HG03575 (cell line): ENCODE results near the gene EMID1.
"Not testable (repeated sequence)": the region's sequence is repeated elsewhere in the genome, so short reads cannot be mapped to it uniquely, and the experiment has no call there.

Experiments used
- ATAC-seq: cut with Tn5 transposase; IDR thresholded peaks from one replicate; pipeline ENCODE4 v1.9.1; 2021; ENCODE audit not compliant: unreplicated experiment, insufficient number of reproducible peaks, low FRiP score; ENCODE audit errors: extremely low read depth

EMID1 gene

DNA sequence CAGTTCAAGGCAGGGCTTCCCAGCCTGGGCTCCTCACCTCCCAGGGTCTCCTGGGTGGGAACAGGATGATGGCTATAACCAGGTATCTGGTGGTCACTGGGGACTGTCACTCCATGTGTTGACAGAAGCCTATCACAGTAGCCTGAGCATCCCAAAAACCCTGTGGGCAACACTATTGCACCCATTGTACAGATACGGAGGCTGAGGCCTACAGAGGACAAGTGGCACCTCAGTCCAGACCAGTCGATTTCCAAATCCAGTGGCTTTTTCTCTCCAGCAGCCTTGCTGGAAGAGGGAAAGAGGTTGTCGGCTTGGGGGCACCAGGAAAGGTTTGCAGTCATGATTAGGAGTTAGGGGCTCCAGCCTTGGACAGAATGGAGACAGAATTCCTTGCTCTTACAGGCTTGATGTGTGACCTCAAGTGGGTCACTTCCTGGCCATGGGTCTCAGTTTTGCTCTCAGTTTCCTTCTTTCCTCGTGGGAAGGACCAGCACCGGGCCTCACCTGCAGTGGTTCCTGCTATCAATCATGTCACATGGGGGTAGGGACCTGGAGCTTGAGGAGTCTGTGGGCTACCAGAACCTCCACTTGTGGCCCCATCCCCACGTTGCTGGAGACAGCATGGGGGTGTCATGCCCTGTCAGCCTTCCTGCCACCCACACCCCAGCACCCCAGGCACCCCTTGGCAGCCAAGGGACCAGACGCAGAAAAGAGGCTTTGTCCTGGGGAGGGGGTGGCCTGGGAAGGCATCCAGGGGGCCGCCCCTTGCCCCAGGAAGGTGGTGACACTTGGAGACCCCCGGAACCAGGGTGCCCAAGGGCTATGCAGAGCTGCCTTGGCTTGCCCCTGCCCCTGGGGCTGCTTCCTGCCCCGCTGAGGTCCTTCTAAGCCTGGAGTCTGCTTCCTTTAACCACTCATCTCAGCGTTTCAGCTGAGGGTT lies 2.1 kb downstream of the EMID1 start:
- no peak for ATAC-seq

DNA sequence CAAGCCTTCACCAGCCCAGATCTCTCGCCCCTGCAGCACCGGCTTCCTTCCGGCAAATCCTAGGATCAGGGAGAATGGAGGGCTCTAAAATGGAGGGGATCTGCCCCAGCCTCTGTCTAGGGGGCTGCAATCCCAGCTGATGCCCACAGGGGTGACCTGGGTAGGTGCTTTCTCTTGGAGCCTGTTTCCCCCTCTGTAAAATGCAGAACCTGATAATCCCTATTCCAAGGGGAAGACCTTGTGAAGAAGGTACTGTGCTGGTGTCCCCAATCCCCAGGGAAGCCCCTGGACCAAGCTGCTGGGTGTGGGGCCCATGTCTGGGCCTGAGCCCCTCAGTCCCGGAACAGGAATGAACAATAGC lies 2.8 kb downstream of the EMID1 start:
- no peak for ATAC-seq

DNA sequence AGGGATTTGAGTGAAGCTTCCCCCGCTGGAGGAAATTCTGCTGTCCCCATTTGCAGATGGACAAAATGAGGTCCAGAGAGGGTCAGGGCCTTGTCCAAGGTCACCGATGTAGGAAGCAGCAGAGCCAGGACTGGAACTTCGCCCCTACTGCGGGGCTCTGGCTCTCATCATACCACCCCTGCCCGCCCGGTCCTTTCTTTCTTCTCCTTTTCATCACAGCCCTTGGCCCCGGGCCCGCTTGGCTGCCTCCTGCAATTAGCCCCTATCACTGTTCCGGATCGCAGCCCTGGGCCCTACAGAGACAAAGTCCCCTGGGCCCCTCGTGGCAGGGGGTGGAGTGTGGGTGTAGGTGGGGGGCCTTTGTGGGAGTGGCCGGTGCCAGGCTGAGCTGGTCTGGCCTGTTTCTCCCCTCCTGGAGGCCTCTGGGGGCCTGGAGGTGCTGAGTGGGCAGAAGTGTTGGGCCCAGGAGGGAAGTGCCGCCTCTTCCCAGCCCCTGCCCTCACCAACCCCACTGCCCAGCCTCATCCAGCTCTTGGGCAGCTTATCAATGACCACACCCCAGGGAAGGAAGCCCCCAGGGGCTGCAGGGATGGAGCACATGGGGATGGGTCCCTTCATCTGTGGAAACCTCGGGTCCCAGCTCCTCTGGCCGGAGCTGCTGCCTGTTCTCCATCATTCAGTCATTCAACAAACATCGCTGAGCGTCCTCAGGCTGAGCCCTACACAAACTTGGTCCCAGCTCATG lies 3.4 kb downstream of the EMID1 start:
- no peak for ATAC-seq

DNA sequence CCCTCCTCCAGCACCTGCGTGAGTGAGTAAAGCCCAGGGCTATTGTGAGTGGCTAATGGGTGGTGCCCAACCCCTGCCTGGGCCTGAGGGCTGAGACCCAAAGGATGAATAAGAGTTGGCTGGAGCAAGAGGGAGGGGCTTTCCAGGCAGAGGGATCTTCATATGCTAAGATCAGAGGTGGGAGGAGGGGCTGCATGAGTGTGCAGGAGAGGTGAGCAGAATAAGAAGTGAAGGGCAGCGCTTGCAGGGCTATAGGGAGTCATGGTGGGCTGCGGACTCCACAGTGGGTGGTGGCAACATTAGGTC lies 3.9 kb downstream of the EMID1 start:
- no peak for ATAC-seq

DNA sequence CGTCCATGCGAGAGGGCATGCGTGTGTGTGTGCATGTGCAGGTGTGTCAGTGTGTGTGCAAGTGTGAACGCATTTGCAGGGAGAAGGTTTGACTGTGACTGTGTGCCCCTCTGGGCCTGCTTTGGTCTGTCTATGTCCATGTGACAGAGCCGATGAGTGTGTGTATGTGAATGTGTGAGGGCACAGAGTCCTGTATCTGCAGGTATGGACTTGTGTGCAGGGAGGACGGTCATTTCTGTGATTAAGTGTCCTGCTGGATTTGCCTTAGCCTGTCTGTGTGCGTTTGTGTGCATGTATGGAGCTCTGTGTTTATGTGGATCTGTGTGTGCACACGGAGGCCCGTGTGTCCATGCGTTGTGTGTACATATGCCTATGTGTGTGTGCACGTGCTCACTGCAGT lies 5.4 kb downstream of the EMID1 start:
- no peak for ATAC-seq

DNA sequence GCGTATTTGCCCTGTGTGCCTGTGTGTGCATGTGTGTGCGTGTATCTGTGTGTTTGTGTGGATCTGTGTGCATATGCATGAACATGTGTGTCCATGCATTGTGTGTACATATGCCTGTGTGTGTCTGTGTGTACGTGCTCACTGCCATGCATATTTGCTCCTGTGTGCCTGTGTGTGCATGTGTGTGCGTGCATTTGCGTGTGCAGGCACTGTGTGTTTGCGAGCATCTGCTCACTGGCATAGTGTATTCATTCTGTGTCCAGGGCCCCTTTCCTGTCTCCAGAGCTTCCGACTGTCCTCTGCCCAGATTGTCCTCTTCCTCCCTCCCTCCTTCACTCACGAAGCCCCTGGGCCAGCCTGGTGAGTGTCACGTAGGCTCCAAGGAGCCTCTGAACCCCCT lies 5.8 kb downstream of the EMID1 start:
- ATAC-seq = no peak

DNA sequence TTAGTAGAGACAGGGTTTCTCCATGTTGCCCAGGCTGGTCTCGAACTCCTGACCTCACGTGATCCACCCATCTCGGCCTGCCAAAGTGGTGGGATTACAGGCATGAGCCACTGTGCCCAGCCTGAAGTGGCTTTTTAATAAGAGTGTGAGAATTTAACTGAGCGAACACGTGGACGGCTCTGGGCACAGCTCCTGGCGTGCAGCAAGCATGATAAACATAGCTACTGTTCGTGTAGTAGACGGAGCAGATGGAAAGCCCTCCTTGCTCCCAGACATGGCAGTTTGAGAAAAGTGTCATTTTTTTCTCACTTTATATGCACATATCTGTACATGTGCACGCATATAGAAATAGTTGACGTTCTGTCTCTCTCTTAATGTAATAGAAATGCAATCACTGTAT lies 7.0 kb downstream of the EMID1 start:
- no peak for ATAC-seq

DNA sequence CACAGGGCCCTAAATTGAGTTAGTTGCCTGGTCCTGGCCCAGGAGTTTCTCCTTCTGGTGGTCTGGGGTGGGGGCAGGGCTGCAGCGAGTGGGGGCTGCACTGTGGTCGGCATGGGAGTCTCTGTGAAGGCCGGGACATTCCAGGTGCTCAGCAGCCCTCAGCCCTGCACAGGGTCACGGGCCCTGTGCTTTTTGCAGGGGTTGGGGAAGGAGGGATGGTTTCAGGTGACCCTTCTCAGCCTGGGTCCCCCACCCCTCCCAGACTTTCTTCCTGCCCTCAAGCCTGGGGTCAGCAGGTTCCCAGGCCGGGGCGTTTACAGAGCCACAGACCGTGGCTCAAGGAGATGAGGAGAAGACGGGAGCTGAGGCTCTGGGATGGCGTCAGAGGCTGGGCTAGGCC lies 7.8 kb downstream of the EMID1 start:
- no peak for ATAC-seq

DNA sequence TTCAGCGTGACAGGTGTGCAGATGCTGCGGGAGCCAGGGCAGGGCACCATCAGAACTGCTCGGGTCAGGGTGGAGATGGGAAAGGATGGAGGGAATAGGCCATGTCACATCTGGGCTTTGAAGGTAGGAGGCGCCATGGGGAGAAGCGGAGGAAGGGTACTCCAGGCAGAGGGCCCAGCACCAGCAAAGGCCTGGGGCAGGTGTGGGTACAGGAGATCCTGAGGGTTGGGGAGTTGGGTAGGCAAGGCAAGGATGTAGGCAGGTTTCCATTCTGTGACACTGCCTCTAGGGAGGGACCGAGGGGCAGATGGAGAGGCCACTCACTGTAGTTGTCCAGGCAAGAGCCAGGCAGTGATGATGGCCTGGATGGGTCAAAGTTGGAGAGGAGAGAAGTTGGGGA lies 8.5 kb downstream of the EMID1 start:
- no peak for ATAC-seq

DNA sequence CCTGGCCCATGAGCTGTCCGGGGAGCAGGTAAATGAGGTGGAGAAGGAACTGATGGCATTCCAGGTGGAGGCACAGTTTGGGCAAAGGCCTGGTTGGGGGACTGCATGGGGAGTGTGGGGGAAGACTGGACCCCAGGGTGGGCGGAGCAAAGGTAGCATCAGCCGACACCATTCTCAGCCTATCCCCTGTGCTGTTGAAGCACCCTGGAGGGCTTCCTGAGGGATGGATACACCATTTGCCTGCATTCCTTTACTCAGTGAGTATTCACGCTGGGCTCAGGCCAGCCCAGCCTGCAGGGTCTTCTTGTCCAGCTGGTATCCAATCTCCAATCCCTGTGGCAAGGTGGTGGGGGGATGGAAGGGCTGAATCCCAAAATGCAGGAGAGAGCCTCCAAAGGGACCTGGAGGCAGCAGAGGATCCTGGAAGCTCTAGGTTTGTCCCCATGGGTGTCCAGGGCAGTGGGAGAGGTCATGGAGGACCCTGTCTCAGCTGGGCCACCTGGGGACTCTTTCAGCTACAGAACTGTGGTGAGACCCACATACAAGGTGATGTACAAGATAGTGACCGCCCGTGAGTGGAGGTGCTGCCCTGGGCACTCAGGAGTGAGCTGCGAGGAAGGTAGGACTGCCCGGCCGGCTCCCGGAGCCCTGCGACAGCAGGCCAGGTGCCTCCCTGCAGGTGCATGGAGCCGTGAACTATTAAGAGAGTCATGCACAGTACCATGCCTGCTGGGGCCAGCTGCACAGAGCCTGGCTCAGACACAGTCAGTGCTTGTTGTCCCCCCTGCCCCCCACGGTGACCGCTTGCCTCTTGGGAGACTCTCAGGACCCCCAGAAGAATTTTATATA lies 9.5 kb downstream of the EMID1 start:
- no peak for ATAC-seq

DNA sequence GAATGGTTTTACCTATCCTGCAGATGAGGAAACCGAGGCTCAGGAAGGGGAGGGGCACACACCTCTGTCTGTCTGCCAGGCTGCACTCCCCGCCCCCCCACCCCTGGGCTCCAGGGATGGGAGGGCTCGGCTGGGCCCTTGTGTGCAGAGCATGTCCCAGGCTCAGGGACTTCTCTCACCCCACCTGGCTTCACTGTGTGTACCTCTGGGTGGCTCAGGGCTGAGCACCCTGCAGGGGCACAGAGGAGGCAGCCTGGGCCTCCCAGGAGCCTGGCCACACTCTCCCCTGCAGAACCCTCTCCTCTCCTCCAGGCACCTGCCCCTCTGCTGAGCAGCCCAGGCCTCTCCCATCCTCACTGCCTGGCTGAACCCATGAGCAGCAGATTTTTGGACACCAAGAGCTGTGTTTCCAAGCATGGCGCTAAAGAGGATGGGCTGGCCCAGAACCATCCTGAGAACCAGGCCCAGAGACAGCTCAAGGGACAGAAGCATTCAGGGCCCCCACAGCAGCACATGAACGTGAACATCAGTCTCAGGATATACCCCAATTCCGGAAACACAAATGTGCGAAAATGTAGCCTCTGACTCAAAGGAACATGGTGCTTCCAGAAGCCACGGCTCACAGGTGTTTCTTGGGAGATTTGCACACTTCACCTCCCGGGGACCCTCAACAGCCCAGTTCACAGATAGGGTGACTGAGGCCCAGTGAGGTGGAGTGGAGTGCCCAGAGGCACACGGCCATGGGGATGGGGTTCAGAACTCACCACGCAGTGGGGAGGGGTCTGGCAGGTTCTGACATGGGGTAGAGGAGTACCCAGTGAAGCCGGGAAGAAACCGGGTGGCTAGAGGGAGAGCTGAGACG lies 10.5 kb downstream of the EMID1 start:
- no peak for ATAC-seq

DNA sequence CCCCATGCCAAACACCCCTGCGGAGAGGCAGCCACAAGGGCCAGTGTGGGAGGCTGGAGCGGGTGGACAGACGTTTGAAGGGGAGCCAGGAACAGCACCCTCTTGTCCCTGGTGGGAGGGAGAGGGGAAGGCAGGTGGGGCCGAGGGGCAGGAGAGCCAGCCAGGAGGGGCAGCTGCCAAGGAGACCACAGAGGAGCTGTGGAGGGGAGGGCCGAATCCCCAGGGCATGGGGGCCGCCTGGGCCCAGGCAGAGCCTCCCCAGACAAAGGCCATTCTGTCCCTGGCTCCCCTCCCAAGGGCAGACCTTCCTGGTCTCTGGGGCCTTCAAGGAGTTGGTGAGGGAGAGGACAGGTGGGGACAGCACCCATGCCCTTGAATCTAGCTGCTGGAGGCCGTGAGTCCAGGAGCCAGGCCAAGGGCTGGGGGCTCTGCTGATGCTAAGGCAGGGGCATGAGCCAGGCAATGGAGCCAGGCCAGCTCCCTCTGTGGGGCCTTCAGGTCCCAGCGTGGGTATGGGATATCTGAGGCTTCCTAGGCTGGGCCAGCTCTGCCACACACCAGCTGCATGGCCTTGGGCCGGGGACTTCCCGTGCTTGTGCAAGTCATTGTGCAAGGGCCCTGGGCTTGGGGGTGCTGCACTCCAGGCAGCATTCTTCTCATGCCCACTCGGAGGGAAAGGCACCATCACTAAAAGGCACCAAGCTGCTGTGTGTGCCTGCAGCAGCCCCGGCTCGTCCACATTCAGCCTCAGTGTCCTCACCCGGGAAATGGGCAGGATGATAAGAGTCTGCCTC lies 11.4 kb downstream of the EMID1 start:
- no peak for ATAC-seq

DNA sequence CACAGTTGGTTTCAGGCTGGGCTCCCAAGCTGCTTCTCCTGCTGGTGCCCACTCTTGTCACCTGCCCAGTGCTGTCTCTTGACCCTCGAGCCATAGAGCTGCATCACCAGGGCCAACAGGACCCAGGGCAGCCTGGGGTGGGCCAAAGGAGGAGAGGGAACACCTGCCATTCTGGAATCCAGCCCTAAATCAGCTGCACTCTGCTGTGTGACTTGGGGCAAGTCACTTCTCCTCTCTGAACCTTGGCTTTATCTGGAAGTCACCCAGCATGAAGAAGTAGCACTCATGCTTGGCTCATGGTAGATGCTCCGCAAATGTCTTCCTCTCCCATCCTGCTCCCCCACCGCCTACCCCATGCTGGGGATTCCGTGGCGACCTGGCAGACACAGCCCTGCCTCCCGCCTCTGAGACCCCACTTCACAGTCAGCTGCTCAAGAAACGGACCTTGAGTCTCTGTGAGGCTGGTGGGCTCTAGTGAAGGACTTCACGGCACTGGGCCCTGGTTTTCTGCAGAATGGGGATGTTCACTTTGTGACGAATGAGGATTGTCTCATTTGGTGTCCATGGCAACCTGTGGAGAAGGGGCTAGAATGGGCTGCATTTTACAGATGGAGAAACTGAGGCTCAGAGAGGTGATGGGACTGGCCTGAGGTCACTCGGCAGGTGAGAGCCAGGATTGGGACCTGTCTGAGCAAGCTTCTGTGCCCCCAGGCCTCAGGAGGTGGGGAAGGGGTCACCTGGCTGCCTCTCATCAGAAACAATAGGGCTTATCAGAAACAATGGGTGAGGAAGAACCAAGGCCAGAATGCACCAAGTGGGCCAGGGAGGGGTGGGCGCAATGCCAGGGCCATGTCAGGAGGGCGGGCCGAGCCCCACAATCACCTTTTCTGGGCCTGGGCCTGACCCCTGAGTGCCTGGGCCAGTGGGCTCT lies 12.4 kb downstream of the EMID1 start:
- ATAC-seq = no peak

DNA sequence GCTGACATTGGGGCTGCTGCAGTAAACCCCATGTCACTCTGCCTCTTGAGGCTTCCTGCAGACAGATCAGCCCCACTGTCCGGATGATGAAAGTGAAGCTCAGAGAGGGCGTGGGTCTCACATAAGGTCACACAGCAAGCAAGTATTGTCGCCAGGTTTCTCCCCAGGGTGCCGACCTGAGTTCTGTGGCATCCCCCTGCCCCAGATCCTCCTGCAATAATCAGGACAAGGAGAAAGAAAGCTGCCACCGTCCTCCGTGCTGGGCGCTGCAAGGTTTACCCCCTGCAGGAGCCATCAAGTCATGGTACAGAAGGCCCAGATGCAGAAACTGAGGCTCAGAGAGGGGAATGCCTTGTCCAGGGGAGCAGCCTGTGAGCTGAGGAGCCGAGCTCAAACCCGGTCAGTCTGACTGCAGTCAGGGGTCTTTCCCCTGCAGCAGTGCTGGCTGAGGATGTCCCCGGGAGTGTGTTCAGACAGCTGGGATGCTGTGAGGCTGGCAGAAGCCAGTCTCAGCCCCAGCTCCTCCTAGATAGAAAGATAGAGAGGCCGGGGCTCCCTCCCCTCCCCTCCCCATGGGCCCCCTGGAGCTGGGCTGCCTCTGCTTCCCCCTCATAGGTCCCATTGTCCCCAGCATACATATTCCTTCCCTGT lies 13.2 kb downstream of the EMID1 start:
- no peak for ATAC-seq

DNA sequence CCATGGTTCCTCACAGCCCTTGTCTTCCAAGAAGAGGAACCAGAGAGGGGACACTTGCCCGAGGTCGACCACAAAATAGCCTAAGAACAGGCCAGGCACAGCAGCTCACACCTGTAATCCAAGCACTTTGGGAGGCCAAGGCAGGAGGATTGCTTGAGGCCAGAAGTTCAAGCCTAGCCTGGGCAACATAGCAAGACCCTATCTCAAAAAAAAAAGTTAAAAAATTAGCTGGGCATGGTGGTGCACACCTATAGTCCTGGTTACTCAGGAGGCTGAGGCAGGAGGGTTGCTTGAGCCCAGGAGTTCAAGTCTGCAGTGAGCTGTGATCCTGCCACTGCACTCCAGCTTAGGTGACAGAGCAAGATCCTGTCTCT lies 13.7 kb downstream of the EMID1 start:
- not testable (repeated sequence) for ATAC-seq

DNA sequence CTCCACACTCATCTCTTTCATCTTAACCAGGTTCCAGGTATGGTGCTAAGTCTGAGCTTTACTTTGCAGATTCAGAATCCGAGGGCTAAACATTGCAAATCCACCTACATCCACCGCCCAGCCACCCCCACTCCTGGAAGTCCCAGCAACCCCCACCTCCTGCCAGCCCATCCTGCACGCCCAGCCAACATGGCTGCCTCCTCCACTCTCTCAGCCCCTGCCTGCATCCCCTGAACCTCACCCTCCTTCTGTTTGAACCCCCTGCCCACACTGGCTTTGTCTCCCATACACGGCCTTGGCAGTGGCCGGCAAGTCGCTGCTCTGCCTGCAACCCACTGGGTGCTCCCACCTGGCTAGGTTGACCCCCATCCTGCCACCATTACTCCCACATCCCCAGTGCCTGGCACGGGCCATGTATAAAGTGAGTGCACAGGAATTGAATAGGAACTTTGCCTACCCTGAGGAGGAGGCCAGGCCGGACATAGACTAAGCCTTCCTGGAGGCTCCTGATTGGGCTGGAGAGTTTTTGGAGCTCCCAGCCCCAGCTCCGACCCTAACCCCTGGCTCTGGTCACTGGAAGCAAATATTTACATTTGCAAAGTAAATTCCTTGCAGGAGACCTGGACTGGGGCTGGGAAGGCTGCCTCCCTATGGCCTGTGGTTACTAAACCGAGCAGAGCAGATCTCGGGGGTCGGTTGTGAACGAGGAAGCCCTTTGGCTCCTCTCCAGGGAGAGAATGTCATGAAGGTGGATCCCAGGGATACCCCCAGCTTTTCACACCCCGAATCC lies 14.4 kb downstream of the EMID1 start:
- no peak for ATAC-seq
